Hepatic stellate cell (primary cell): Measurements from ENCODE around the gene ATXN7.
A peak's percentile ranks its signal among the peaks of the same experiment; 100 is the strongest.

Experiments used
- DNase-seq: peaks from one replicate; pipeline ENCODE4 v3.0.0; 2011; ENCODE audit warnings: low spot score

The ATXN7 gene

GRCh38 chr3:63864965-63865327 is 1.3 kb downstream of the ATXN7 start:
- peak; percentile 28 for DNase-seq

- DNase-seq, result no peak
Observed at GRCh38 chr3:63867225-63867624, 3.6 kb downstream of the ATXN7 start.

- DNase-seq, result no peak
Observed at GRCh38 chr3:63869940-63870614, 6.4 kb downstream of the ATXN7 start.

GRCh38 chr3:63870615-63871005 is 6.9 kb downstream of the ATXN7 start:
- no peak for DNase-seq

- DNase-seq, result peak; percentile 54
Observed at GRCh38 chr3:63872135-63872924, 8.7 kb downstream of the ATXN7 start.

- no peak for DNase-seq
Observed at GRCh38 chr3:63874769-63875168, 11.1 kb downstream of the ATXN7 start.

- DNase-seq, result no peak
Observed at GRCh38 chr3:63875510-63875909, 11.8 kb downstream of the ATXN7 start.

- no peak for DNase-seq
Observed at GRCh38 chr3:63876260-63876659, 12.6 kb downstream of the ATXN7 start.

- peak; percentile 36 for DNase-seq
Observed at GRCh38 chr3:63877737-63878393, 14.2 kb downstream of the ATXN7 start.

- DNase-seq, result no peak
Observed at GRCh38 chr3:63878394-63879060, 14.9 kb downstream of the ATXN7 start.

- DNase-seq, result no peak
Observed at GRCh38 chr3:63880653-63881052, 17.0 kb downstream of the ATXN7 start.

GRCh38 chr3:63886858-63887257 is 23.2 kb downstream of the ATXN7 start:
- no peak for DNase-seq

GRCh38 chr3:63891518-63891917 is 27.9 kb downstream of the ATXN7 start:
- DNase-seq, result no peak

- DNase-seq, result no peak
Observed at GRCh38 chr3:63892773-63893352, 29.2 kb downstream of the ATXN7 start.

GRCh38 chr3:63895422-63896189 is 31.9 kb downstream of the ATXN7 start:
- no peak for DNase-seq

- no peak for DNase-seq
Observed at GRCh38 chr3:63896332-63897030, 32.8 kb downstream of the ATXN7 start.

- DNase-seq, result no peak
Observed at GRCh38 chr3:63900010-63900409, 36.3 kb downstream of the ATXN7 start.

GRCh38 chr3:63900459-63900858 is 36.8 kb downstream of the ATXN7 start:
- no peak for DNase-seq

GRCh38 chr3:63905731-63906620 is 42.3 kb downstream of the ATXN7 start:
- no peak for DNase-seq
